Panc1 (cell line): Measurements from ENCODE around the gene CCDC70. TPM values are rescaled to one million over a fixed set of nuclear protein-coding genes. Genes with fewer than 3 reads are reported as not detected.

Source experiments
- ATAC-seq: fragments of 200-7000 bp; cut with Tn5 transposase; 2 replicates; pipeline ENCODE4 v1.9.1; 2020; ENCODE audit warnings: mild to moderate bottlenecking, moderate library complexity
- BruUV-seq: library from RNA; stranded (reverse); fragments of 400-500 nt; replicated peaks from 2 replicates; lab custom pipeline; 2021; lab: Mats Ljungman, UMichigan
- CTCF ChIA-PET: fragments of 300-600 bp; sonication (Branson Sonifier 250); formaldehyde crosslinking; loops from one replicate; lab custom pipeline; 2022; ENCODE audit warnings: antibody characterized with exemption; lab: Charles Lee
- POLR2A ChIA-PET: fragments of 300-600 bp; sonication (Branson Sonifier 250); formaldehyde crosslinking; loops from one replicate; lab custom pipeline; 2022; ENCODE audit warnings: antibody characterized with exemption; lab: Charles Lee
- DNase-seq: peaks from one replicate; pipeline ENCODE4 v3.0.0-alpha.2; 2010; ENCODE audit warnings: low read depth, low spot score
- H3K27ac ChIP-seq: 2 replicates; pipeline ENCODE4 v1.5.1; 2011; ENCODE audit warnings: mild to moderate bottlenecking, low read length, inconsistent platforms
- H3K27me3 ChIP-seq: fragments of 200-500 bp; sonication (Bioruptor generic); 2 replicates; pipeline ENCODE4 v1.6.0; 2014; ENCODE audit warnings: low read length, inconsistent platforms; ENCODE audit not compliant: control insufficient read depth, insufficient read depth
- H3K36me3 ChIP-seq: fragments of 200-500 bp; sonication (Bioruptor generic); 2 replicates; pipeline ENCODE4 v1.5.1; 2014; ENCODE audit warnings: inconsistent platforms, mild to moderate bottlenecking, low read length, moderate library complexity; ENCODE audit not compliant: control insufficient read depth, insufficient read depth
- H3K4me1 ChIP-seq: 2 replicates; pipeline ENCODE4 v1.5.1; 2011; ENCODE audit warnings: inconsistent platforms, mild to moderate bottlenecking, low read length, moderate library complexity; ENCODE audit not compliant: control insufficient read depth, insufficient read depth
- H3K4me3 ChIP-seq, 2 experiments: 2 replicates each; pipeline ENCODE4 v1.5.1; 2011 to 2012; ENCODE audit warnings: low read depth in 2 of 2, low read length in 2 of 2, mild to moderate bottlenecking in 2 of 2, inconsistent platforms in 1 of 2, moderate library complexity in 1 of 2
- H3K9me3 ChIP-seq: fragments of 200-500 bp; sonication (Bioruptor generic); 2 replicates; pipeline ENCODE4 v1.5.1; 2014; ENCODE audit warnings: low read depth, mild to moderate bottlenecking, inconsistent platforms, low read length, moderate library complexity; ENCODE audit not compliant: control insufficient read depth, insufficient read depth
- POLR2AphosphoS5 ChIP-seq: IDR thresholded peaks from 2 replicates; pipeline ENCODE4 v1.6.1; 2012; ENCODE audit warnings: mild to moderate bottlenecking, low read depth, low read length, moderate library complexity
- REST ChIP-seq, 2 experiments: IDR thresholded peaks; 2 replicates each; pipeline ENCODE4 v1.6.1; 2011 to 2012; ENCODE audit warnings: low read depth in 2 of 2, control low read depth in 1 of 2, low read length in 1 of 2, mild to moderate bottlenecking in 1 of 2, moderate library complexity in 1 of 2; ENCODE audit not compliant: insufficient read depth in 1 of 2
- SIN3A ChIP-seq: IDR thresholded peaks from 2 replicates; pipeline ENCODE4 v1.6.1; 2012; ENCODE audit warnings: low read depth, mild to moderate bottlenecking, low read length, moderate library complexity, borderline replicate concordance; ENCODE audit not compliant: insufficient read depth
- TCF7L2 ChIP-seq: IDR thresholded peaks from 2 replicates; pipeline ENCODE4 v1.6.1; 2011; ENCODE audit warnings: mild to moderate bottlenecking, low read depth, low read length, inconsistent platforms
- in situ Hi-C: cut with HindIII; loops from 2 replicates; pipeline ENCODE4 v1.10.0; 2016; ENCODE audit warnings: low sequenced_read_pairs, low pct_unique_long_range_greater_than_20kb
- intact Hi-C: fragments of 100-400 bp; cut with micrococcal nuclease; formaldehyde crosslinking; loops from one replicate; pipeline ENCODE4 v1.10.0; 2022; ENCODE audit not compliant: unreplicated experiment
- total RNA-seq: library from RNA; stranded (reverse); gene quantifications from one replicate; pipeline ENCODE4 v1.2.1, GENCODE V29; 2021; ENCODE audit not compliant: unreplicated experiment
- TF ChIP-seq, protein P1 (sequence below): fragments of 450-650 bp; IDR thresholded peaks from 2 replicates; pipeline ENCODE4 v1.5.1; 2017; ENCODE audit warnings: mild to moderate bottlenecking

The CCDC70 gene
- total RNA-seq, 1 experiment from 2014 or later: not detected

GRCh38 chr13:51819544-51819943, 42.2 kb upstream of the CCDC70 start:
- ATAC-seq: no peak
- POLR2A ChIA-PET: no interaction called here

DNA sequence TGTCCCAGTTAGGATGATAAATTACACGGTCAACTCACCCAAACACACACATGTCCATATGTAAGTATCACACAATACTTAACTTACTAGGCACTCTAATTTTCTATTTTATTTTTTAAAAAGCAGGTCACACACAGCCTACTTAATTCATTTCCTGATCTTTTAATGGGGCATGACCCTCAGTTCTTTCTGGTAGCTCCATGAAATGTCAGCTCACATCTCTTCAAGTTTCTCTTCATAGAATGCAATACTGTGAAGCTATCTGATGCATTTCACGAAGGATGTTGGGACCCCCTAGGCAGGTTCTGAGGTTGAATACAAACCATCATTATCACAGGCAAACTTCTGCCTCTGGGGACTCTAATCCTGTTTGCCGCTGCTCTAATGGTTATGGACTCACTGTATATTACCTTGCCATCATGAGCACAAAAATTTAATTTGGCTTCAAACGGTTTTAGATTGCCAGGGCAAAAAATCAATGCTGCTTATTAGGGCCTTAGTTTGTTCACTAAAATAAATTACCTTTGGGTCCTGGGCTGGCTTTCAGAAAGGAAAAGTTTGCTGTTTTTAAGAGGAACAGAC, 41.7 kb upstream of the CCDC70 start:
- intact Hi-C loops: loop anchor here (10.0 kb wide), 1 partner anchor 385 kb away; no protein-coding TSS in a partner anchor
- TF ChIP-seq, protein P1, sequence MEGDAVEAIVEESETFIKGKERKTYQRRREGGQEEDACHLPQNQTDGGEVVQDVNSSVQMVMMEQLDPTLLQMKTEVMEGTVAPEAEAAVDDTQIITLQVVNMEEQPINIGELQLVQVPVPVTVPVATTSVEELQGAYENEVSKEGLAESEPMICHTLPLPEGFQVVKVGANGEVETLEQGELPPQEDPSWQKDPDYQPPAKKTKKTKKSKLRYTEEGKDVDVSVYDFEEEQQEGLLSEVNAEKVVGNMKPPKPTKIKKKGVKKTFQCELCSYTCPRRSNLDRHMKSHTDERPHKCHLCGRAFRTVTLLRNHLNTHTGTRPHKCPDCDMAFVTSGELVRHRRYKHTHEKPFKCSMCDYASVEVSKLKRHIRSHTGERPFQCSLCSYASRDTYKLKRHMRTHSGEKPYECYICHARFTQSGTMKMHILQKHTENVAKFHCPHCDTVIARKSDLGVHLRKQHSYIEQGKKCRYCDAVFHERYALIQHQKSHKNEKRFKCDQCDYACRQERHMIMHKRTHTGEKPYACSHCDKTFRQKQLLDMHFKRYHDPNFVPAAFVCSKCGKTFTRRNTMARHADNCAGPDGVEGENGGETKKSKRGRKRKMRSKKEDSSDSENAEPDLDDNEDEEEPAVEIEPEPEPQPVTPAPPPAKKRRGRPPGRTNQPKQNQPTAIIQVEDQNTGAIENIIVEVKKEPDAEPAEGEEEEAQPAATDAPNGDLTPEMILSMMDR: no peak
- TF ChIP-seq TCF7L2 (no peak), POLR2AphosphoS5 (no peak), SIN3A (no peak), REST (IDR thresholded peaks at IDR 0.05; ENCODE audit: insufficient read depth in 1 of 2, low read depth in 2 of 2, low read length in 1 of 2) (no peak)
- H3K4me3 ChIP-seq: no peak overlapping the region
- no peaks in the 10 kb centered on the region for H3K4me1 ChIP-seq
- no peaks in the 10 kb centered on the region for H3K27me3 ChIP-seq
- H3K9me3 ChIP-seq: no peaks in the 10 kb centered on the region
- POLR2A ChIA-PET: no interaction called here
- in situ Hi-C loops: no loop called here
- H3K27ac ChIP-seq: no peak overlapping the region
- no peaks in the 10 kb centered on the region for H3K36me3 ChIP-seq
- BruUV-seq: no TSS peak
- CTCF ChIA-PET: no interaction called here
- DNase-seq (no peak), ATAC-seq (no peak)

More at GRCh38 chr13:51819544-51819943, 42.2 kb upstream of the CCDC70 start:
- BruUV-seq: no TSS peak
- Histone ChIP-seq H3K27ac (no peak overlapping the region), H3K4me3 (no peak overlapping the region), H3K27me3 (no peaks in the 10 kb centered on the region), H3K9me3 (no peaks in the 10 kb centered on the region), H3K36me3 (no peaks in the 10 kb centered on the region), H3K4me1 (no peaks in the 10 kb centered on the region)
- in situ Hi-C loops (no loop called here), intact Hi-C loops (no loop called here)
- CTCF ChIA-PET: no interaction called here
- no peak for DNase-seq
- TF ChIP-seq TCF7L2 (no peak), POLR2AphosphoS5 (no peak), REST (IDR thresholded peaks at IDR 0.05; ENCODE audit: insufficient read depth in 1 of 2, low read depth in 2 of 2, low read length in 1 of 2) (no peak), SIN3A (no peak)
- TF ChIP-seq, protein P1: no peak
